ENCODE measurements around the gene COL5A1.

Gene COL5A1

GRCh38 chr9:134828892-134829291 is 187.3 kb downstream of the COL5A1 start:
- DNase-seq: no peak

GRCh38 chr9:134829356-134829937 is 187.8 kb downstream of the COL5A1 start:
- no peak for DNase-seq

GRCh38 chr9:134830126-134830525 is 188.5 kb downstream of the COL5A1 start:
- DNase-seq: no peak

GRCh38 chr9:134830926-134831720 is 189.5 kb downstream of the COL5A1 start:
- no peak for DNase-seq

GRCh38 chr9:134832471-134832870 is 190.9 kb downstream of the COL5A1 start:
- no peak for DNase-seq

- DNase-seq: no peak
Observed at GRCh38 chr9:134833294-134833880, 191.8 kb downstream of the COL5A1 start.

- no peak for DNase-seq
Observed at GRCh38 chr9:134834217-134834956, 192.8 kb downstream of the COL5A1 start.

GRCh38 chr9:134834957-134835419 is 193.4 kb downstream of the COL5A1 start:
- no peak for DNase-seq

GRCh38 chr9:134835448-134835847 is 193.8 kb downstream of the COL5A1 start:
- DNase-seq: no peak

- DNase-seq: no peak
Observed at GRCh38 chr9:134835987-134836386, 194.4 kb downstream of the COL5A1 start.

- DNase-seq: no peak
Observed at GRCh38 chr9:134836406-134836970, 194.9 kb downstream of the COL5A1 start.

GRCh38 chr9:134837529-134837928 is 195.9 kb downstream of the COL5A1 start:
- DNase-seq: no peak

GRCh38 chr9:134838651-134839454 is 197.2 kb downstream of the COL5A1 start:
- no peak for DNase-seq

- DNase-seq: no peak
Observed at GRCh38 chr9:134839455-134840125, 198.0 kb downstream of the COL5A1 start.

GRCh38 chr9:134840511-134840910 is 198.9 kb downstream of the COL5A1 start:
- DNase-seq: no peak

- no peak for DNase-seq
Observed at GRCh38 chr9:134841180-134841904, 199.7 kb downstream of the COL5A1 start.

GRCh38 chr9:134842321-134842720 is 200.7 kb downstream of the COL5A1 start:
- no peak for DNase-seq

- DNase-seq: no peak
Observed at GRCh38 chr9:134843740-134844139, 202.1 kb downstream of the COL5A1 start.

GRCh38 chr9:134844821-134845220 is 203.2 kb downstream of the COL5A1 start:
- no peak for DNase-seq

GRCh38 chr9:134846187-134846586 is 204.6 kb downstream of the COL5A1 start:
- no peak for DNase-seq

- DNase-seq: no peak
Observed at GRCh38 chr9:134846699-134847098, 205.1 kb downstream of the COL5A1 start.
